ENCODE measurements around the gene SPZ1.
"Not testable (repeated sequence)": the region's sequence is repeated elsewhere in the genome, so short reads cannot be mapped to it uniquely, and the experiment has no call there.

The SPZ1 gene

GRCh38 chr5:80339116-80339515 lies 19.3 kb downstream of the SPZ1 start:
- no peak for DNase-seq (ENCODE audit: low spot score)

DNA sequence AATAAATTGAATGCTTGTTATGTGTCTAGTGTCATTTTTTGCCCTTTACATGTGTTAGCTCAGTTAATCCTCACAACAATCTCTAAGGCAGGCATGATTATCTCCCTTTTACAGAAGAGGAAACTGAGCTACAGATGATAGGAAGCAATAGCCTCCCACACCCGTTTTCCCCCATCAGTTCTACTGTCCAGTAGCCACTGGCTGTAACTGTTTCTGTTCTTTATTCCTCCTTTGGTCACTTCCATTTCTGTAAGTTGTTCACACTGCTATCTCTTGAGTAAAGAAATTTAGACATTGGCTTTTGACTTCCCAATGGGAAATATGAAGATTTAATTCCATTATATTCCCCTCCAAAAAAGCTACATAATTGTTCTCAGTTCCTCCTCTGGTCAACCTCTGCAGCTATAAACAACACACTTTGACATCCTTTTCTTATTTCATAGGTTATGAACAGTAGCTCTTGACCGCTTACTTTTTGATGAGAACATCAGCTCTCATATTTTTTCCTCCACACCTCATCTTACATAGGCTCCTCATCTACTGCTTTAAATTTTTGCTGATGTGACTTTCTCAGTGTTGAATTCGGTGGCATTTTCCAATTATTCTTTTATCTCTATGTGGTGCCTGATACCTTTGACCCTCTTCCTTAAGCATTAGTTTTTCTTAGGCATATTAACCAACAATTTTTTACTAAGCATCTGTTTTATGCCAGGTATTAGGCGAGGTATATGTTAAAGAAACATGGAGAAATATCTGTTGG lies 21.4 kb downstream of the SPZ1 start:
- no peak for DNase-seq (ENCODE audit: low spot score)

GRCh38 chr5:80343067-80343466 lies 23.3 kb downstream of the SPZ1 start:
- DNase-seq (ENCODE audit: low spot score), result no peak

GRCh38 chr5:80346055-80346454 lies 26.3 kb downstream of the SPZ1 start:
- no peak for DNase-seq (ENCODE audit: low spot score)

- DNase-seq (ENCODE audit: low spot score), result no peak
These were observed 28.4 kb downstream of the SPZ1 start for GRCh38 chr5:80348171-80348570.

GRCh38 chr5:80351019-80351418 lies 31.2 kb downstream of the SPZ1 start:
- not testable (repeated sequence) for DNase-seq (ENCODE audit: low spot score)

DNA sequence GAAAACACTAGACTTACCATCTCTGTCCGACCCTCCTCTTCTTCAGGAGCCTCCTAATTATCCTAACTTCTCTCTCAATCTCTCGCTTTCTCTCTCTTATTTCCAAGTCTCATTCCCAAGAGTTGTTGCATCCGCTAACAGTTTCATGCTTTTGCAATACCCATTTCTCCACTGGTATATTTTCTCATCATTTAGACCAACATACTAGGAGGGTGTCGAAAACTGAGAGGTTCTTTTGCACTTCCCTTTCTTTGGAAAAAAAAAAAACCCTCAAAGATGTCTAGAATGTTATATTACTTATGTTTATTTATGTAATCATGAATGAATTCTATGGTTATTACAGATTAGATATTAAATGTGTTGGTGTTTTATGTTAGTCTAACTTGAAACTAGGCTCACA lies 35.9 kb downstream of the SPZ1 start:
- no peak for DNase-seq (ENCODE audit: low spot score)

- no peak for DNase-seq (ENCODE audit: low spot score)
These were observed 37.9 kb downstream of the SPZ1 start for GRCh38 chr5:80357671-80358070.

GRCh38 chr5:80360914-80361444 lies 41.2 kb downstream of the SPZ1 start:
- no peak for DNase-seq (ENCODE audit: low spot score)

DNA sequence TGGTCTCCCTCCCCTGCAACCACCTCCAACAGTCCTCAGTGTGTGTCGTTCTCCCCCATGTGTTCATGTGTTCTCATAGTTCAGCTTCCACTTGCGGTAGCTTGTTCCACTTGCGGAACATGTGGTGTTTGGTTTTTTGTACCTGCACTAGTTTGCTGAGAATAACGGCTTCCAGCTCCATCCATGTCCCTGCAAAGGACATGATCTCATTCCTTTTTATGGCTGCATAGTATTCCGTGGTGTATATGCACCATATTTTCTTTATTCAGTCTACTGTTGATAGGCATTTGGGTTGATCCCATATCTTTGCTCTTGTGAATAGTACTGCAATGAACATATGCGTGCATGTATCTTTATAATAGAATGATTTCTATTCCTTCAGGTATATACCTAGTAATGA lies 45.1 kb downstream of the SPZ1 start:
- no peak for DNase-seq (ENCODE audit: low spot score)

GRCh38 chr5:80368661-80369480 lies 49.1 kb downstream of the SPZ1 start:
- DNase-seq (ENCODE audit: low spot score), result no peak

DNA sequence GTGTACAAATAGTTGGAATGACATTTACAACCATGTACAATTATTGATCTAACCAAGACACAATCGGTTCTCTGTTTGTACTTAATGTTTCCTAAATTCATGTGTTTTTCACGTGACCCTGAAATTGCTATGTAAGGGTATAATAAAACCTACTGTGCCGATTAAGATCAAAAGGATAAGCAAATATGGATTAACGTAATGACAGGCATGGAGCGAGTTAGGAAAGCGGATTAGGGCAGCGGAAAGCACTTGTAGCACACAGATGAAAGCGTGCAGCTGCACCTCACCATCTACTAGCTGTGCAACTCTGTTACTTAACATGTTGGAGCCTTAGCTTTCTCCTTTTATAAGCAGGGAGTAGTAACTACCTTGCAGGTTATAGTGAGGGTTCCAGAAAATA lies 49.7 kb downstream of the SPZ1 start:
- no peak for DNase-seq (ENCODE audit: low spot score)

GRCh38 chr5:80370390-80370789 lies 50.6 kb downstream of the SPZ1 start:
- no peak for DNase-seq (ENCODE audit: low spot score)

All from GM03348 (cell line).